Ishikawa (cell line): ENCODE measurements around the gene ATP1A3.

Experiments used
- CEBPB ChIP-seq: IDR thresholded peaks from 2 replicates; pipeline ENCODE4 v1.6.1; 2012
- CREB1 ChIP-seq: IDR thresholded peaks from 2 replicates; pipeline ENCODE4 v1.6.1; 2012; ENCODE audit warnings: low read depth
- EGR1 ChIP-seq: IDR thresholded peaks from 2 replicates; pipeline ENCODE4 v1.6.1; 2012
- EP300 ChIP-seq: IDR thresholded peaks from 2 replicates; pipeline ENCODE4 v1.6.1; 2012; ENCODE audit warnings: borderline replicate concordance
- FOXM1 ChIP-seq: IDR thresholded peaks from 2 replicates; pipeline ENCODE4 v1.6.1; 2012; ENCODE audit warnings: low read depth, borderline replicate concordance
- MAX ChIP-seq: IDR thresholded peaks from 2 replicates; pipeline ENCODE4 v1.6.1; 2012
- NFIC ChIP-seq: IDR thresholded peaks from 2 replicates; pipeline ENCODE4 v1.6.1; 2012
- RAD21 ChIP-seq: IDR thresholded peaks from 2 replicates; pipeline ENCODE4 v1.6.1; 2012; ENCODE audit warnings: low read depth
- REST ChIP-seq: IDR thresholded peaks from 2 replicates; pipeline ENCODE4 v1.6.1; 2012; ENCODE audit warnings: low read depth, mild to moderate bottlenecking
- TAF1 ChIP-seq: IDR thresholded peaks from 2 replicates; pipeline ENCODE4 v1.6.1; 2012; ENCODE audit warnings: low read depth, mild to moderate bottlenecking
- TCF12 ChIP-seq: IDR thresholded peaks from 2 replicates; pipeline ENCODE4 v1.6.1; 2012; ENCODE audit warnings: low read depth
- TEAD4 ChIP-seq: IDR thresholded peaks from 2 replicates; pipeline ENCODE4 v1.6.1; 2012
- USF1 ChIP-seq: IDR thresholded peaks from 2 replicates; pipeline ENCODE4 v1.6.1; 2012
- YY1 ChIP-seq: IDR thresholded peaks from 2 replicates; pipeline ENCODE4 v1.6.1; 2012; ENCODE audit warnings: low read depth
- ZBTB7A ChIP-seq: IDR thresholded peaks from 2 replicates; pipeline ENCODE4 v1.6.1; 2012; ENCODE audit warnings: low read depth

ATP1A3 gene

GRCh38 chr19:41984961-41985360, 9.1 kb downstream of the ATP1A3 start:
- TF ChIP-seq MAX (no peak), EGR1 (no peak), TEAD4 (no peak), NFIC (no peak)

GRCh38 chr19:41981724-41982123, 12.3 kb downstream of the ATP1A3 start:
- TF ChIP-seq MAX (no peak), CEBPB (no peak), YY1 (no peak), REST (no peak), NFIC (no peak)

GRCh38 chr19:41978470-41978869, 15.6 kb downstream of the ATP1A3 start:
- TF ChIP-seq YY1 = no peak
- no peak for TF ChIP-seq TCF12
- no peak for TF ChIP-seq CEBPB
- no peak for TF ChIP-seq CREB1
- TF ChIP-seq TEAD4 = no peak
- TF ChIP-seq NFIC = no peak

GRCh38 chr19:41977916-41978315, 16.1 kb downstream of the ATP1A3 start:
- TF ChIP-seq MAX (no peak), FOXM1 (no peak), EP300 (no peak), RAD21 (no peak), CREB1 (no peak), EGR1 (no peak), TAF1 (no peak), YY1 (no peak), TEAD4 (no peak), USF1 (no peak), CEBPB (no peak), REST (no peak), ZBTB7A (no peak), NFIC (no peak)

- TF ChIP-seq TEAD4 (no peak), CREB1 (no peak), TAF1 (no peak), REST (no peak), NFIC (no peak), ZBTB7A (no peak), EGR1 (no peak), FOXM1 (no peak), USF1 (no peak), RAD21 (no peak), TCF12 (no peak), EP300 (no peak), YY1 (no peak), CEBPB (no peak)
Measured at GRCh38 chr19:41974652-41975051, 19.4 kb downstream of the ATP1A3 start.
